Trophoblast cell (in vitro differentiated cells and primary cell): ENCODE data around the gene RGS1.

Experiments used
- DNase-seq, 2 donors: peaks; one replicate each; pipeline ENCODE4 v3.0.0-alpha.2; 2016
- H2AFZ ChIP-seq: 2 replicates; pipeline ENCODE4 v1.6.1; 2013; ENCODE audit warnings: low read length, moderate library complexity, mild to moderate bottlenecking; ENCODE audit not compliant: insufficient read depth, poor library complexity
- H2AK5ac ChIP-seq: 2 replicates; pipeline ENCODE4 v1.6.1; 2013; ENCODE audit warnings: mild to moderate bottlenecking, low read length
- H2BK120ac ChIP-seq: 2 replicates; pipeline ENCODE4 v1.6.1; 2013; ENCODE audit warnings: low read length, mild to moderate bottlenecking, moderate library complexity; ENCODE audit not compliant: insufficient read depth, poor library complexity
- H2BK12ac ChIP-seq: 2 replicates; pipeline ENCODE4 v1.6.1; 2013; ENCODE audit warnings: mild to moderate bottlenecking, low read length, moderate library complexity
- H2BK5ac ChIP-seq: 2 replicates; pipeline ENCODE4 v1.6.1; 2013; ENCODE audit warnings: low read length, low read depth, moderate library complexity, mild to moderate bottlenecking; ENCODE audit not compliant: poor library complexity
- H3K14ac ChIP-seq: 2 replicates; pipeline ENCODE4 v1.6.1; 2013; ENCODE audit warnings: mild to moderate bottlenecking, low read length
- H3K18ac ChIP-seq: 2 replicates; pipeline ENCODE4 v1.6.1; 2013; ENCODE audit warnings: mild to moderate bottlenecking, low read length
- H3K23ac ChIP-seq: 2 replicates; pipeline ENCODE4 v1.6.1; 2013; ENCODE audit warnings: low read length
- H3K27ac ChIP-seq: 2 replicates; pipeline ENCODE4 v1.5.1; 2013; ENCODE audit warnings: low read depth, mild to moderate bottlenecking, inconsistent platforms, low read length, moderate library complexity
- H3K27me3 ChIP-seq: 2 replicates; pipeline ENCODE4 v1.6.1; 2013; ENCODE audit warnings: inconsistent platforms, mild to moderate bottlenecking, low read length, moderate library complexity; ENCODE audit not compliant: insufficient read depth
- H3K36me3 ChIP-seq, 2 experiments: 1 replicate in 1 of 2; 2 replicates in 1 of 2; pipeline ENCODE4 v1.6.1; 2013; ENCODE audit warnings: low read length in 2 of 2, mild to moderate bottlenecking in 2 of 2, moderate library complexity in 1 of 2; ENCODE audit not compliant: insufficient read depth in 2 of 2, control insufficient read depth in 1 of 2
- H3K4ac ChIP-seq: 2 replicates; pipeline ENCODE4 v1.6.1; 2013; ENCODE audit warnings: low read depth, mild to moderate bottlenecking, low read length, moderate library complexity
- H3K4me1 ChIP-seq, 2 experiments: 1 replicate in 1 of 2; 2 replicates in 1 of 2; pipeline ENCODE4 v1.6.1; 2013; ENCODE audit warnings: low read length in 2 of 2, mild to moderate bottlenecking in 2 of 2, moderate library complexity in 1 of 2; ENCODE audit not compliant: insufficient read depth in 2 of 2, control insufficient read depth in 1 of 2
- H3K4me2 ChIP-seq: 2 replicates; pipeline ENCODE4 v1.6.1; 2013; ENCODE audit warnings: inconsistent platforms, mild to moderate bottlenecking, low read length, moderate library complexity
- H3K4me3 ChIP-seq: 2 replicates; pipeline ENCODE4 v1.5.1; 2013; ENCODE audit warnings: mild to moderate bottlenecking, low read depth, low read length, inconsistent platforms
- H3K79me1 ChIP-seq: one replicate; pipeline ENCODE4 v1.6.1; 2013; ENCODE audit warnings: low read length
- H3K79me2 ChIP-seq: 2 replicates; pipeline ENCODE4 v1.6.1; 2013; ENCODE audit warnings: low read length, mild to moderate bottlenecking; ENCODE audit not compliant: control insufficient read depth, insufficient read depth, poor library complexity
- H3K9ac ChIP-seq: 2 replicates; pipeline ENCODE4 v1.6.1; 2013; ENCODE audit warnings: mild to moderate bottlenecking, low read length
- H3K9me3 ChIP-seq: 2 replicates; pipeline ENCODE4 v1.6.1; 2013; ENCODE audit warnings: low read depth, mild to moderate bottlenecking, control low read depth, inconsistent platforms, low read length; ENCODE audit not compliant: insufficient read depth
- H4K12ac ChIP-seq: 2 replicates; pipeline ENCODE4 v1.6.1; 2013; ENCODE audit warnings: low read depth, mild to moderate bottlenecking, low read length, moderate library complexity
- H4K8ac ChIP-seq: 2 replicates; pipeline ENCODE4 v1.6.1; 2013; ENCODE audit warnings: low read depth, mild to moderate bottlenecking, low read length, moderate library complexity
- H4K91ac ChIP-seq: one replicate; pipeline ENCODE4 v1.6.1; 2013; ENCODE audit warnings: low read depth, mild to moderate bottlenecking, low read length, moderate library complexity
- WGBS: extraction: QIAGEN DNeasy Blood & Tissue Kit; methylation state at CpG from one replicate; pipeline ENCODE4 v1.1.7; 2013; ENCODE audit warnings: missing lambda C conversion rate; ENCODE audit not compliant: insufficient read length, insufficient coverage; ENCODE audit errors: extremely low coverage; 5-methylcytosine and 5-hydroxymethylcytosine counted together

The RGS1 gene

GRCh38 chr1:192628396-192629057 lies 53.0 kb downstream of the RGS1 start:
- Histone ChIP-seq H4K12ac (no peak overlapping the region), H3K79me2 (no peaks in the 10 kb centered on the region), H3K4ac (no peak overlapping the region), H3K9me3 (no peaks in the 10 kb centered on the region), H3K27ac (no peak overlapping the region), H3K23ac (no peak overlapping the region), H4K91ac (no peak overlapping the region), H3K18ac (no peak overlapping the region), H3K9ac (no peak overlapping the region), H3K36me3 (no peaks in the 10 kb centered on the region), H3K4me3 (no peak overlapping the region), H4K8ac (no peak overlapping the region), H2BK120ac (no peak overlapping the region), H3K4me1 (peaks cover 0 to 2% of the 10 kb centered on the region in 2 experiments), H3K27me3 (no peaks in the 10 kb centered on the region), H2BK12ac (no peak overlapping the region), H3K79me1 (no peaks in the 10 kb centered on the region), H2AK5ac (no peak overlapping the region), H2BK5ac (no peak overlapping the region), H3K4me2 (no peak overlapping the region), H2AFZ (no peak overlapping the region), H3K14ac (no peak overlapping the region)
- WGBS = no CpG with 5 or more reads among the region's 1 CpG
- DNase-seq = no peak

- no peaks in the 10 kb centered on the region for H3K36me3 ChIP-seq
- H3K4me2 ChIP-seq = no peak overlapping the region
- H3K27ac ChIP-seq = no peak overlapping the region
- H2BK5ac ChIP-seq = no peak overlapping the region
- no peak overlapping the region for H3K18ac ChIP-seq
- no CpG with 5 or more reads among the region's 3 CpGs for WGBS
- H3K4me1 ChIP-seq = peaks cover 0 to 2% of the 10 kb centered on the region in 2 experiments
- no peak overlapping the region for H4K8ac ChIP-seq
- no peak for DNase-seq
- no peaks in the 10 kb centered on the region for H3K79me2 ChIP-seq
- no peak overlapping the region for H2BK12ac ChIP-seq
- no peak overlapping the region for H3K9ac ChIP-seq
- H3K14ac ChIP-seq = no peak overlapping the region
- no peaks in the 10 kb centered on the region for H3K27me3 ChIP-seq
- H3K4me3 ChIP-seq = no peak overlapping the region
- no peak overlapping the region for H4K91ac ChIP-seq
- H3K9me3 ChIP-seq = no peaks in the 10 kb centered on the region
- H2BK120ac ChIP-seq = no peak overlapping the region
- H2AFZ ChIP-seq = no peak overlapping the region
- H3K4ac ChIP-seq = no peak overlapping the region
- H3K23ac ChIP-seq = no peak overlapping the region
- H4K12ac ChIP-seq = no peak overlapping the region
- H3K79me1 ChIP-seq = no peaks in the 10 kb centered on the region
- H2AK5ac ChIP-seq = no peak overlapping the region
Measured at GRCh38 chr1:192629612-192630011, 54.0 kb downstream of the RGS1 start.
